A549 (cell line): ENCODE data around the gene SPAG4.

Source experiments
- CEBPB ChIP-seq, 2 experiments: fragments of >200 bp in 1 of 2; sonication (Bioruptor Twin) in 1 of 2; formaldehyde crosslinking in 1 of 2; IDR thresholded peaks; 2 replicates each; pipeline ENCODE4 v1.6.1; 2012 to 2016
- CTCF ChIP-seq: fragments of >200 bp; sonication (Bioruptor Twin); formaldehyde crosslinking; IDR thresholded peaks from 3 replicates; pipeline ENCODE4 v1.5.1; 2016
- JUN ChIP-seq, 2 experiments: fragments of >200 bp; sonication (Bioruptor Twin); formaldehyde crosslinking; IDR thresholded peaks; 2 replicates in 1 of 2; 3 replicates in 1 of 2; pipeline ENCODE4 v1.6.1; 2016 to 2017
- MYC ChIP-seq: IDR thresholded peaks from 2 replicates; pipeline ENCODE4 v1.6.1; 2012; ENCODE audit warnings: mild to moderate bottlenecking, inconsistent platforms, low read length, improper control_type of control experiment, borderline replicate concordance
- PHF8 ChIP-seq: fragments of 200-600 bp; sonication (generic); IDR thresholded peaks from 2 replicates; pipeline ENCODE4 v1.6.1; 2016; ENCODE audit warnings: low read depth, mild to moderate bottlenecking, antibody characterized with exemption, moderate library complexity, borderline replicate concordance
- POLR2A ChIP-seq: IDR thresholded peaks from 2 replicates; pipeline ENCODE4 v1.6.1; 2012; ENCODE audit warnings: mild to moderate bottlenecking, low read length
- RFX5 ChIP-seq: fragments of 450-650 bp; IDR thresholded peaks from 2 replicates; pipeline ENCODE4 v1.7.1; 2014; ENCODE audit warnings: antibody characterized with exemption, mild to moderate bottlenecking, moderate library complexity
- SMC3 ChIP-seq: fragments of >200 bp; sonication (Bioruptor Twin); formaldehyde crosslinking; IDR thresholded peaks from 3 replicates; pipeline ENCODE4 v1.6.1; 2018; ENCODE audit warnings: inconsistent platforms
- TF ChIP-seq, protein P1 (sequence below): fragments of 250-450 bp; sonication (Bioruptor Pico); IDR thresholded peaks from 2 replicates; pipeline ENCODE4 v1.5.0; 2020; ENCODE audit warnings: low read depth, mild to moderate bottlenecking, moderate library complexity
- TF ChIP-seq, protein P2 (sequence below): fragments of 250-450 bp; sonication (Bioruptor Pico); IDR thresholded peaks from 2 replicates; pipeline ENCODE4 v1.5.0; 2021; ENCODE audit warnings: mild to moderate bottlenecking, moderate library complexity, borderline replicate concordance
- TF ChIP-seq, protein P3 (sequence below): IDR thresholded peaks from 2 replicates; pipeline ENCODE4 v1.6.1; 2012

DNA sequence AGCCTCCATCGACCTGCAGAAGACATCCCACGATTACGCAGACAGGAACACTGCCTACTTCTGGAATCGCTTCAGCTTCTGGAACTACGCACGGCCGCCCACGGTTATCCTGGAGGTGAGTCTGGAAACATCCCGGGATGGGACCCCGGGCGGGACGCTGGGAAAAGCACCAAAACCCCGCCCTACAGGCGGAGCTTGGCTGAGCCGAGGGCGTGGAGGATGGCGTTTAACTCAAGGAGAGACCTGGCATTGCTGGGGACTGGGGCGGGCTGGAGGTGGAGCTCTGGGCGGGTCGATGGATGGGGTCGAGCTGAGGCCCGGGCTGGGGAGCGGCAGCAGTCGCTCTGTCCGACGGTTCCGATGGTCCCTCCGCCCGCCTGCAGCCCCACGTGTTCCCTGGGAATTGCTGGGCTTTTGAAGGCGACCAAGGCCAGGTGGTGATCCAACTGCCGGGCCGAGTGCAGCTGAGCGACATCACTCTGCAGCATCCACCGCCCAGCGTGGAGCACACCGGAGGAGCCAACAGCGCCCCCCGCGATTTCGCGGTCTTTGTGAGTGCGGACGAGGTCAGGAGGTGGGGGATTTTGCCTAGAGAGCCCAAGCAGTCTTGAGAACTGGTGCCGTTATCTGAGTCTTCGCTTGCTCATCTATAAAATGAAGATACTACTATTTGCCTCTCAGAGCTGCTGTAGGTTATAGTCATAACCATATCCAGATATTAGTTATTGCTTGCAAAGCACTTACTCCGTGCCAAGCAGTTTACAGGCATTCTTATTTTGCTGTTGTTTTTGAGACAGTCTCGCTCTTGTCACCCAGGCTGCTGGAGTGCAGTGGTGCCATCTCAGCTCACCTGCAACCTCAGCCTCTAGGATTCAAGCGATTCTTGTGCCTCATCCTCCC, 3.8 kb downstream of the SPAG4 start:
- TF ChIP-seq, protein P1, sequence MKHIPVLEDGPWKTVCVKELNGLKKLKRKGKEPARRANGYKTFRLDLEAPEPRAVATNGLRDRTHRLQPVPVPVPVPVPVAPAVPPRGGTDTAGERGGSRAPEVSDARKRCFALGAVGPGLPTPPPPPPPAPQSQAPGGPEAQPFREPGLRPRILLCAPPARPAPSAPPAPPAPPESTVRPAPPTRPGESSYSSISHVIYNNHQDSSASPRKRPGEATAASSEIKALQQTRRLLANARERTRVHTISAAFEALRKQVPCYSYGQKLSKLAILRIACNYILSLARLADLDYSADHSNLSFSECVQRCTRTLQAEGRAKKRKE (CRISPR knock-in tag), result no peak
- TF ChIP-seq, protein P2, sequence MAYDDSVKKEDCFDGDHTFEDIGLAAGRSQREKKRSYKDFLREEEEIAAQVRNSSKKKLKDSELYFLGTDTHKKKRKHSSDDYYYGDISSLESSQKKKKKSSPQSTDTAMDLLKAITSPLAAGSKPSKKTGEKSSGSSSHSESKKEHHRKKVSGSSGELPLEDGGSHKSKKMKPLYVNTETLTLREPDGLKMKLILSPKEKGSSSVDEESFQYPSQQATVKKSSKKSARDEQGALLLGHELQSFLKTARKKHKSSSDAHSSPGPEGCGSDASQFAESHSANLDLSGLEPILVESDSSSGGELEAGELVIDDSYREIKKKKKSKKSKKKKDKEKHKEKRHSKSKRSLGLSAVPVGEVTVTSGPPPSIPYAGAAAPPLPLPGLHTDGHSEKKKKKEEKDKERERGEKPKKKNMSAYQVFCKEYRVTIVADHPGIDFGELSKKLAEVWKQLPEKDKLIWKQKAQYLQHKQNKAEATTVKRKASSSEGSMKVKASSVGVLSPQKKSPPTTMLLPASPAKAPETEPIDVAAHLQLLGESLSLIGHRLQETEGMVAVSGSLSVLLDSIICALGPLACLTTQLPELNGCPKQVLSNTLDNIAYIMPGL (CRISPR knock-in tag), result no peak
- TF ChIP-seq CEBPB (IDR thresholded peaks at IDR 0.05) (no peak), PHF8 (no peak), SMC3 (0 out of 3 replicates have a peak, but pooled peaks have one; percentile 17), RFX5 (no peak), JUN (IDR thresholded peaks at IDR 0.05) (peak in 1 of 2 experiments; percentile 43; a peak in 1 of 5 replicates), CTCF (peak; percentile 75), POLR2A (peak; percentile 37; the same call in 1 of the 2 replicates), MYC (no peak)
- TF ChIP-seq, protein P3, sequence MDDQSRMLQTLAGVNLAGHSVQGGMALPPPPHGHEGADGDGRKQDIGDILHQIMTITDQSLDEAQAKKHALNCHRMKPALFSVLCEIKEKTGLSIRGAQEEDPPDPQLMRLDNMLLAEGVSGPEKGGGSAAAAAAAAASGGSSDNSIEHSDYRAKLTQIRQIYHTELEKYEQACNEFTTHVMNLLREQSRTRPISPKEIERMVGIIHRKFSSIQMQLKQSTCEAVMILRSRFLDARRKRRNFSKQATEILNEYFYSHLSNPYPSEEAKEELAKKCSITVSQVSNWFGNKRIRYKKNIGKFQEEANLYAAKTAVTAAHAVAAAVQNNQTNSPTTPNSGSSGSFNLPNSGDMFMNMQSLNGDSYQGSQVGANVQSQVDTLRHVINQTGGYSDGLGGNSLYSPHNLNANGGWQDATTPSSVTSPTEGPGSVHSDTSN, result no peak
